CD8-positive, alpha-beta memory T cell (primary cell): ENCODE measurements around the gene OSBPL3. TPM values are rescaled to one million over a fixed set of nuclear protein-coding genes. Genes with fewer than 3 reads are reported as not detected.
"Not testable (repeated sequence)": the region's sequence is repeated elsewhere in the genome, so short reads cannot be mapped to it uniquely, and the experiment has no call there.

Experiments used
- CTCF ChIA-PET: fragments of 350-600 bp; sonication (Branson Sonifier 250); formaldehyde crosslinking; loops from one replicate; lab custom pipeline; 2021; ENCODE audit warnings: antibody characterized with exemption; lab: Charles Lee
- POLR2A ChIA-PET: fragments of 350-600 bp; sonication (Branson Sonifier 250); formaldehyde crosslinking; loops from one replicate; lab custom pipeline; 2021; ENCODE audit warnings: antibody characterized with exemption; lab: Charles Lee
- DNase-seq, 5 donors: peaks; one replicate each; pipeline versions ENCODE4 v3.0.0 to v3.0.0-alpha.2; 2020 to 2022; ENCODE audit warnings: mixed read lengths in 1 of 5
- H3K27ac ChIP-seq: one replicate; pipeline ENCODE4 v1.7.0; 2013; ENCODE audit warnings: low read depth, mild to moderate bottlenecking, low read length, moderate library complexity
- H3K27me3 ChIP-seq: 2 replicates; pipeline ENCODE4 v1.7.0; 2013; ENCODE audit warnings: low read length, mild to moderate bottlenecking; ENCODE audit not compliant: insufficient read depth, poor library complexity, severe bottlenecking
- H3K36me3 ChIP-seq: 2 replicates; pipeline ENCODE4 v1.7.0; 2013; ENCODE audit warnings: mild to moderate bottlenecking, low read length, moderate library complexity; ENCODE audit not compliant: insufficient read depth
- H3K4me1 ChIP-seq: 2 replicates; pipeline ENCODE4 v1.7.0; 2013; ENCODE audit warnings: mild to moderate bottlenecking, low read length, moderate library complexity; ENCODE audit not compliant: insufficient read depth
- H3K4me3 ChIP-seq: 2 replicates; pipeline ENCODE4 v1.7.0; 2013; ENCODE audit warnings: mild to moderate bottlenecking, low read length
- H3K9me3 ChIP-seq: 2 replicates; pipeline ENCODE4 v1.7.0; 2013; ENCODE audit warnings: mild to moderate bottlenecking, low read length
- H3K27ac Mint-ChIP-seq, 8 donors: one replicate each; pipeline ENCODE4 v1.8.0; 2020 to 2021; ENCODE audit warnings: mixed read lengths in 8 of 8, mild to moderate bottlenecking in 6 of 8, inconsistent platforms in 3 of 8, moderate library complexity in 3 of 8
- H3K27me3 Mint-ChIP-seq, 2 donors: one replicate each; pipeline ENCODE4 v1.8.0; 2020 to 2021; ENCODE audit warnings: mixed read lengths in 2 of 2, mild to moderate bottlenecking in 1 of 2, moderate library complexity in 1 of 2
- H3K36me3 Mint-ChIP-seq, 3 donors: one replicate each; pipeline ENCODE4 v1.8.0; 2020 to 2021; ENCODE audit warnings: mixed read lengths in 3 of 3, inconsistent platforms in 1 of 3, mild to moderate bottlenecking in 1 of 3
- H3K4me1 Mint-ChIP-seq, 3 donors: one replicate each; pipeline ENCODE4 v1.8.0; 2020 to 2021; ENCODE audit warnings: mixed read lengths in 3 of 3, inconsistent platforms in 1 of 3, mild to moderate bottlenecking in 1 of 3
- H3K4me3 Mint-ChIP-seq, 7 donors: one replicate each; pipeline ENCODE4 v1.8.0; 2020 to 2021; ENCODE audit warnings: mixed read lengths in 7 of 7, mild to moderate bottlenecking in 6 of 7, moderate library complexity in 4 of 7, inconsistent platforms in 2 of 7
- H3K9me3 Mint-ChIP-seq, 5 donors: one replicate each; pipeline ENCODE4 v1.8.0; 2020 to 2022; ENCODE audit warnings: mixed read lengths in 5 of 5, mild to moderate bottlenecking in 3 of 5, moderate library complexity in 2 of 5, inconsistent platforms in 1 of 5
- polyA plus RNA-seq: library from polyadenylated mRNA; unstranded; fragments of 300-500 nt; fragmentation: Illumina TruSeq; gene quantifications from one replicate; pipeline ENCODE4 v1.2.3, GENCODE V29; 2021
- total RNA-seq, 2 experiments: library from RNA; stranded (reverse); gene quantifications; one replicate each; pipeline ENCODE4 v1.2.3, GENCODE V29; 2021

The OSBPL3 gene
- total and polyA plus RNA-seq, 3 experiments from 2014 or later = 16.4 to 72.5 (median 71.7) TPM

DNA sequence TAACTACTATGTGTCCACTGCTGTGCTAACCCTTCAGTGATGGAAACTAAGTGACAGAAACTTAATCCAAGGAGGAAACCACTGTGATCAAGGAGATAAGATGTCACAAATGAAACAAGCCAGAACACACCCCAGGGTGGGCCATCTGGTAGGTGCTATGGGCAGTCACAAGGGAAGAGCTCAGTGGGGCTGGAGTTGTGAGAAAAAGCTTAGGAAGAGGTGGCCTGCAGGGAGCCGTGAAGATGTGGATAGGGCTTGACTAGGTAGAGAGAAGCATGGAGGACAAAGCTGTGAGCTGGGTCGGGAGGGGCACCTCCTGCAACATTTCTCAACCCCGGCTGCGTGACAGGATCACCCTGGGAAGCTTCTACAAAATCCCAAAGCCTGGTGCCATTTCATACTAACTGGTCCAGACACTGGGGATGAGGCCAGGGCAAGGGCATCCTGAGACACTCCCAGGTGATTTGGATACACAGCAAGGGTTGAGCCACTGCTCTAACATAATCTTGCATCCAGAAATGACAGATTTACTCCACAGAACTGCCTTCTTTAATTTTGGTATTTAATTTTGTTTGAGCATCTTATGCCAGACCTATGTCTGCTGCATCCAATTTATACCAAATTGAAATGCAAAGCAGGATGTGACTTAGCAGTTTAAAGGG, 69.3 kb downstream of the OSBPL3 start:
- peak overlapping the region; percentile 5 for H3K27ac ChIP-seq
- peak overlapping the region; percentile 62 to 97 (median 88) for H3K27ac Mint-ChIP-seq
- H3K36me3 ChIP-seq = no peaks in the 10 kb centered on the region
- H3K4me3 Mint-ChIP-seq = peak overlapping the region; percentile 38 to 81 (median 69)
- H3K27me3 ChIP-seq = no peaks in the 10 kb centered on the region
- no peak for DNase-seq
- H3K9me3 Mint-ChIP-seq = no peaks in the 10 kb centered on the region
- no peaks in the 10 kb centered on the region for H3K36me3 Mint-ChIP-seq
- CTCF ChIA-PET = interaction anchor here (0.7 to 3.6 kb wide), 7 partner anchors 12 to 183 kb away, joined by 3 to 26 read pairs (median 5); partner anchors contain the start of gene OSBPL3
- no peaks in the 10 kb centered on the region for H3K27me3 Mint-ChIP-seq
- H3K9me3 ChIP-seq = no peaks in the 10 kb centered on the region
- H3K4me1 Mint-ChIP-seq = peaks cover 1 to 57% (median 53%) of the 10 kb centered on the region in 3 donors
- POLR2A ChIA-PET = interaction anchor here (0.7 to 2.3 kb wide), 4 partner anchors 33 to 118 kb away, joined by 3 to 12 read pairs (median 4); partner anchors contain the start of gene OSBPL3
- peaks cover 82% of the 10 kb centered on the region for H3K4me1 ChIP-seq
- H3K4me3 ChIP-seq = peak overlapping the region; percentile 30

DNA sequence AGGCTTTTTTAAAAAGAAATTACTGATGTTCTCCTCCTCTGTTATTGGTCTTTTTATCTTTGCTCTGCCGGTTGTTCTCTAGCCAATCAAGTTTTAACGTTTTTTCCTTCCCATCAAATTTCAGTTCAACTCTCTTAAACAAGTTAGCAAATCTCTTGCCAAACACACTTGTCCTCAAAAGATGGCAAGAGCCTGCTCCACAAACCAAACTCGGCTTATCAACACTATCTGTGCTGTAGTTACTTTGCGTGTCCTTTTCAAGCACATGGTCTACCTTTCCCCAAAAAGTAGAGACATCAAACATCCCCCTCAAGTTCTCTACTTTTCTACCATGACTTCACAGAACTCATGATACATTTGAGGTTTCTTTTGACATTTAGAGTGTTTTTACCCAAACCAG, 71.3 kb downstream of the OSBPL3 start:
- Histone ChIP-seq H3K27me3 (no peaks in the 10 kb centered on the region), H3K9me3 (no peaks in the 10 kb centered on the region), H3K4me3 (no peak overlapping the region), H3K36me3 (no peaks in the 10 kb centered on the region), H3K4me1 (peaks cover 86% of the 10 kb centered on the region), H3K27ac (no peak overlapping the region)
- no peaks in the 10 kb centered on the region for H3K27me3 Mint-ChIP-seq
- H3K27ac Mint-ChIP-seq = no peak overlapping the region
- CTCF ChIA-PET = interaction anchor here (1.2 to 3.6 kb wide), 2 partner anchors 13 to 71 kb away, joined by 4 to 26 read pairs; partner anchors contain the start of gene OSBPL3
- DNase-seq = no peak
- POLR2A ChIA-PET = no interaction called here
- no peak overlapping the region for H3K4me3 Mint-ChIP-seq
- peaks cover 0 to 53% (median 40%) of the 10 kb centered on the region in 3 donors for H3K4me1 Mint-ChIP-seq
- H3K36me3 Mint-ChIP-seq = peaks cover 0 to 3% (median 0%) of the 10 kb centered on the region in 3 donors
- H3K9me3 Mint-ChIP-seq = no peaks in the 10 kb centered on the region

DNA sequence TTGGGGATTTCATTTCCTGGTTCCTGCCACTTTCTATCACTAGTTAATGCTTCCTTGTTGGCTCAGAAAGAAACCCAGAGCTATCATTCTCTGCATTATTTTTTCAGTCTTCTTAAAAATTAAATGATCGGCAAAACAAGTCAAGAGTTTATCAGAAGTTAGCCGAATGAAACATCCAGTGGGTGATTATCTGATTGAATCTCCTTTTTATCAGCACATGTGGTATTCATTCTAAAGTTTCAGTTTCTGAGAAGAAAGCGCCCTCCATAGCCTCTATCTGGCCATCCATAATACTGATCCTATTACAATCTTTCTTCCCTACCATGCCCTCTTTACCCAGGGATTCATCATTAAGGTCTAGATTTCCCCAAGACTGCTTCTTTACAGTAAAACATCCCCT, 71.8 kb downstream of the OSBPL3 start:
- H3K27ac ChIP-seq = no peak overlapping the region
- H3K36me3 Mint-ChIP-seq = peaks cover 0 to 3% (median 0%) of the 10 kb centered on the region in 3 donors
- H3K36me3 ChIP-seq = no peaks in the 10 kb centered on the region
- no peaks in the 10 kb centered on the region for H3K27me3 Mint-ChIP-seq
- no peak overlapping the region for H3K4me3 Mint-ChIP-seq
- peaks cover 4 to 51% (median 39%) of the 10 kb centered on the region in 3 donors for H3K4me1 Mint-ChIP-seq
- no peaks in the 10 kb centered on the region for H3K9me3 ChIP-seq
- peak overlapping the region; percentile 22 for H3K4me3 ChIP-seq
- H3K27me3 ChIP-seq = no peaks in the 10 kb centered on the region
- DNase-seq = no peak
- peaks cover 80% of the 10 kb centered on the region for H3K4me1 ChIP-seq
- no peaks in the 10 kb centered on the region for H3K9me3 Mint-ChIP-seq
- no peak overlapping the region for H3K27ac Mint-ChIP-seq
- ChIA-PET POLR2A (no interaction called here), CTCF (interaction anchor here (3.6 kb wide), 1 partner anchor 72 kb away, joined by 26 read pairs; the partner anchor contains the start of gene OSBPL3)

DNA sequence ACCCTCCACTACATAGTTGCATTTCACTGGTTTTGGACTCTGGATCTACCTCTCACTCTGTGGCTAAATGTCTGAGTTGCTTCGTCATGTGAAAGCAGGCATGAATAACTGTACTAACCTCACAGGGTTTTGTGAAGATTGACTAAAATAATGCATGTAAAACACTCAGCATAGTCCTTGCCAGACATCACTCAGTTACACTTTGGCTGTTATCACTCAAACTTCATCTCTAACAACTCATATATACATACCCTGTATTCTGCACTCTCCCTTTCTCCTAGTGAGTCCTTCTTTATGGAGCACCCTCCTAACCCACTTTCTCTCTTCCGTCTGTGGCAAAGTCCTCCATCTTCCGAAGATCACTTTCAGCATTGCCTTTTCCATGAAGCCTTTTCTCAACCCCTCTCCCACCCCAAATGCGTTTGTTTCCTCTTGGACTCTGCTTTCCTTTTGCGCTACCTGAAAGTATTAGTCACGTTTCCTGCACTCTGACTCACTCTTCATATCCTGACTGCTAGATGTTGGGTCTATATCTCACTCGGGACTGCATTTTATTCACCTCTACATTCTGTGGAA, 72.6 kb downstream of the OSBPL3 start:
- peaks cover 72% of the 10 kb centered on the region for H3K4me1 ChIP-seq
- H3K4me3 ChIP-seq = peak overlapping the region; percentile 22
- H3K36me3 ChIP-seq = no peaks in the 10 kb centered on the region
- ChIA-PET POLR2A (no interaction called here), CTCF (interaction anchor here (1.0 kb wide), 1 partner anchor 164 kb away, joined by 3 read pairs; no protein-coding TSS in a partner anchor)
- Mint-ChIP-seq H3K4me3 (no peak overlapping the region), H3K27me3 (no peaks in the 10 kb centered on the region), H3K27ac (no peak overlapping the region), H3K36me3 (peaks cover 0 to 3% (median 0%) of the 10 kb centered on the region in 3 donors), H3K4me1 (peaks cover 11 to 49% (median 38%) of the 10 kb centered on the region in 3 donors), H3K9me3 (no peaks in the 10 kb centered on the region)
- H3K27ac ChIP-seq = no peak overlapping the region
- no peaks in the 10 kb centered on the region for H3K27me3 ChIP-seq
- H3K9me3 ChIP-seq = no peaks in the 10 kb centered on the region
- DNase-seq = peak in 1 of 5 donors; percentile 52

DNA sequence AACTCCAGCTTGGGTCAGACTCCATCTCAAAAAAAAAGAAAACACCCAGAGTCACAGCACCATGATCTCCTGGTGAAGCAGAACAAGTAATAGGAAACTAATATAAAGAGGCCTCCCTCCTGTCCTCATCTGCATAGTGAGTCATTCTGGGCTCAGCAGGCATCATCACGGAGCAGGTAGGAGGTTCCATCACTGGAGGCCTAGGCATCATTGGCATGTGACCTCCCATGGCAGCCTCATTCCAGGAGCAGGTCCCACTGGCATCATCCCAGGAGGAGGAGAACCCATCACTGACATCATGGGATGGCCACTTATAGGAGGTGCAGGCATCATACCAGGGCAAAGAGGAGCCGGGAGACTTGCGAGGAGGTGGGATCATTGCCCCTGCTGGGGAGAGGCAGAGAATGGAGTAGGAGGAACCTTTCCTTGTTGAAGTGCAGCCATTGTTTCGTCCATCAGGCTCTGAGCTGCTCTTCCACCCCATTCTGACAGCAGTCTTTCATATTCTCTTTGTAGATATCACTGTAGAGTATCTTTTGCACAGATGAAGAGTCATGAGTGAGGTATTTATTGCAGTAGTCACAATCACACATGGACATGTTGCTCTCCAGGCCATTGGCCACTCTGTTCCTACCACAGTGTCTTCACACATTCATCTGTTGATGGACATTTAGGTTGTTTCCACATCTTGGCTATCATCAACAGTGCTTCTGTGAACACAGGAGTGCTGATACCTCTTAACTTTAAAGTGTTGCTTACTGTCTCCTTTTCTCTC, 73.8 kb downstream of the OSBPL3 start:
- Histone ChIP-seq H3K4me3 (no peak overlapping the region), H3K36me3 (no peaks in the 10 kb centered on the region), H3K27me3 (no peaks in the 10 kb centered on the region), H3K4me1 (peaks cover 60% of the 10 kb centered on the region), H3K9me3 (no peaks in the 10 kb centered on the region), H3K27ac (no peak overlapping the region)
- no peak overlapping the region for H3K27ac Mint-ChIP-seq
- peaks cover 0 to 3% (median 0%) of the 10 kb centered on the region in 3 donors for H3K36me3 Mint-ChIP-seq
- no peaks in the 10 kb centered on the region for H3K27me3 Mint-ChIP-seq
- H3K4me3 Mint-ChIP-seq = peak overlapping the region in 1 of 7 donors; percentile 31
- no peaks in the 10 kb centered on the region for H3K9me3 Mint-ChIP-seq
- no peak for DNase-seq
- CTCF ChIA-PET = interaction anchor here (1.0 to 1.3 kb wide), 2 partner anchors 85 to 165 kb away, joined by 3 read pairs; no protein-coding TSS in a partner anchor
- POLR2A ChIA-PET = interaction anchor here (0.6 kb wide), 1 partner anchor 85 kb away, joined by 3 read pairs; no protein-coding TSS in a partner anchor
- peaks cover 22 to 46% (median 38%) of the 10 kb centered on the region in 3 donors for H3K4me1 Mint-ChIP-seq

DNA sequence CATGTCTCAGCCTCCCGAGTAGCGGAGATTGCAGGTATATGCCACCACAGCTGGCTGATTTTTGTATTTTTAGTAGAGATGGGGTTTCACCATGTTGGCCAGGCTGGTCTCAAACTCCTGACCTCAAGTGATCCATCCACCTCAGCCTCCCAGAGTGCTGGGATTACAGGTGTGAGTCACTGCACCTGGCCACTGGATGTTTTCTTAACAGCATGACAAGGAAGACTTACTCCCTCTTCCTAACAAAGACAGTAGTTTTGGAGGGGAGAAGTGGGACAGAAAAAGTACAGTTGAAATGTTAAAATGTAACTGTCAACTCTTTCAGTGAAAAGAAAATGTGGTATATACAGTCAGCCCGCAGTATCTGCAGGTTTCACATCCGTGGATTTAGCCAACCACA, 76.0 kb downstream of the OSBPL3 start:
- H3K27ac Mint-ChIP-seq, H3K27me3 Mint-ChIP-seq, H3K9me3 ChIP-seq, H3K36me3 ChIP-seq, CTCF ChIA-PET, H3K27ac ChIP-seq, H3K9me3 Mint-ChIP-seq, DNase-seq, H3K36me3 Mint-ChIP-seq, POLR2A ChIA-PET, H3K4me3 ChIP-seq, H3K4me3 Mint-ChIP-seq, H3K27me3 ChIP-seq: not testable (repeated sequence)
- peaks cover 41 to 46% (median 41%) of the 10 kb centered on the region in 3 donors for H3K4me1 Mint-ChIP-seq
- peaks cover 47% of the 10 kb centered on the region for H3K4me1 ChIP-seq

DNA sequence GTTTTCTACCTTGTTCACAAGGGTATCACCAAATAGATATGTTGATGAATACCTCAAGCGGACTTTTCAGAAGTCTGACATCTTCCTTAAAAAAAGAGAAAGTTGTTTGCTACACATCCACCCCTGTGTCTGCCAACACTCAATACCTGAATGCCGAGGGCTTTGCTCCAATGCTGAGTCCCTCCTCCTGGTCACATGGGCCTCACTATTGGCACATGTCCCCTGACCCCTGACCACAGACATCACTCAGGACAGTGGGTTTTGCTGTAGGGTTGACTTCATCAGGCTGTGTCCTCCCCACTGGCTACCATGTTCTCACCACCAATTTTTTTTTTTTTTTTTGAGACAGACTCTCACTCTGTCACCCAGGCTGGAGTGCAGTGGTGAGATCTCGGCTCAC, 76.4 kb downstream of the OSBPL3 start:
- Mint-ChIP-seq H3K4me1 (peaks cover 45 to 50% (median 46%) of the 10 kb centered on the region in 3 donors), H3K27ac (peak overlapping the region in 1 of 8 donors; percentile 64), H3K4me3 (peak overlapping the region in 1 of 7 donors; percentile 2), H3K27me3 (no peaks in the 10 kb centered on the region), H3K36me3 (peaks cover 0 to 3% (median 0%) of the 10 kb centered on the region in 3 donors), H3K9me3 (no peaks in the 10 kb centered on the region)
- H3K4me1 ChIP-seq = peaks cover 45% of the 10 kb centered on the region
- ChIA-PET POLR2A (no interaction called here), CTCF (no interaction called here)
- H3K27ac ChIP-seq = no peak overlapping the region
- DNase-seq = no peak
- no peaks in the 10 kb centered on the region for H3K27me3 ChIP-seq
- H3K9me3 ChIP-seq = no peaks in the 10 kb centered on the region
- no peaks in the 10 kb centered on the region for H3K36me3 ChIP-seq
- no peak overlapping the region for H3K4me3 ChIP-seq
